ENCODE results near the gene PFDN4.

DNA sequence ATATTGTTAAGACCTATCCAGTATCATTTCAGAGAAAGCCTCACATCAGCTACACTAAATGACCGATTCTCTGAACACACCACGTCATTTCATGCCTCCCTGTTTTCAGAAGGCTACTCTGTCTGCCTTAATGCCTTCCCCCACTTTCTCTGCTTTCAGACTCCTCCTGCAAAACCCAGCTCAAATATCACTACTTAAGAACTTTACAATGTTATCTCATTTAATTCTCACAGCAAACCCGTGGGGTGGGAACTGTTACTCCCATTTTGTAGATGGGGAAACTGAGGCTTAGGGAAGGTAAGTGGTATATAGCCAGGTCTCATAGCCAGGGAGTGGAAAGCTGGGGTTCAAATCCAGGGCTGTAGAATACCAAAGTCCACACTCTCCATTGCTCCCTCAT, 36.9 kb upstream of the PFDN4 start:
- TF ChIP-seq, protein P1, sequence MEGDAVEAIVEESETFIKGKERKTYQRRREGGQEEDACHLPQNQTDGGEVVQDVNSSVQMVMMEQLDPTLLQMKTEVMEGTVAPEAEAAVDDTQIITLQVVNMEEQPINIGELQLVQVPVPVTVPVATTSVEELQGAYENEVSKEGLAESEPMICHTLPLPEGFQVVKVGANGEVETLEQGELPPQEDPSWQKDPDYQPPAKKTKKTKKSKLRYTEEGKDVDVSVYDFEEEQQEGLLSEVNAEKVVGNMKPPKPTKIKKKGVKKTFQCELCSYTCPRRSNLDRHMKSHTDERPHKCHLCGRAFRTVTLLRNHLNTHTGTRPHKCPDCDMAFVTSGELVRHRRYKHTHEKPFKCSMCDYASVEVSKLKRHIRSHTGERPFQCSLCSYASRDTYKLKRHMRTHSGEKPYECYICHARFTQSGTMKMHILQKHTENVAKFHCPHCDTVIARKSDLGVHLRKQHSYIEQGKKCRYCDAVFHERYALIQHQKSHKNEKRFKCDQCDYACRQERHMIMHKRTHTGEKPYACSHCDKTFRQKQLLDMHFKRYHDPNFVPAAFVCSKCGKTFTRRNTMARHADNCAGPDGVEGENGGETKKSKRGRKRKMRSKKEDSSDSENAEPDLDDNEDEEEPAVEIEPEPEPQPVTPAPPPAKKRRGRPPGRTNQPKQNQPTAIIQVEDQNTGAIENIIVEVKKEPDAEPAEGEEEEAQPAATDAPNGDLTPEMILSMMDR (IDR thresholded peaks at IDR 0.05), result no peak
- no peak for TF ChIP-seq POLR2A (IDR thresholded peaks at IDR 0.05)

Measured in thyroid gland (tissue), 4 donors.